GM21737 (cell line): ENCODE data around the gene GALNT18.

ENCODE experiments used
- ATAC-seq: cut with Tn5 transposase; IDR thresholded peaks from one replicate; pipeline ENCODE4 v1.9.1; 2021; ENCODE audit warnings: mild to moderate bottlenecking, moderate library complexity; ENCODE audit not compliant: unreplicated experiment

GALNT18 gene

DNA sequence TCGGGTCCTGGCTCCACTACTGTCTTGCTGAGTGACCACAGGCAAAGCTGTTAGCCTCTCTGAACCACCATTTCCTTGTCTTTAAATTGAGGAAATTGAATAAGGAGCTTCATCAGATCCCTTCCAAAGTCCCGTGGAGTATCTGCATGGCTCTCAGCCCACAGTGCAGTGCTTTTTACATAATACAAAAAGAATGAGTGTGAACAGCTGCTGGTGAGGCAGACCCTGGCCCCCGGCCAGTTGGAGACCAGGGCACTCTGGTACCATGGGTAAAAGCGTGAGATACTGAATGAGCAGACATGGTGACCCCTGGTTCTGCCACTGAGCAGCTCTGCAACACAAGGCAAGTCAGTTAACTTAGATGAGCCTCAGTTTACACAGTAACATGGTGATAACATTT is 86.8 kb downstream of the GALNT18 start:
- ATAC-seq: no peak

DNA sequence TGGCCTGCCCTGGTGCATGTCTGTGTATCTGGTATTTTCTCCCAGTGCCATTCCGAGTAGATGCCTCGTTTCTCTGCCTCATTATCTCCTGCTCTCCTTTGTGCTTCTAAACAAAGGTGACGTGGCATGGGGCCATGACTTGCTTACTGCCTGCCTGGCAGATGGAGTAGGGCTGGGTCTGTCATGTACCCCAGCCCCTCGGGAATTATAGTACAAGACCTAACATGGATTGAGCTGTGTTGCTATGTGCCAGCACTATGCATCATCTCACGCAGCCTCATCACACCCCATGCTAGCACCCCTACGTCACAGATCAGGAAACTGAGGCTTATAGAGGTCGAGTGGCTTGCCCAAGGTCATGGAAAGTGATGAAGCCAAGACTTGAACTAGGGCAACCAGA is 88.1 kb downstream of the GALNT18 start:
- no peak for ATAC-seq

DNA sequence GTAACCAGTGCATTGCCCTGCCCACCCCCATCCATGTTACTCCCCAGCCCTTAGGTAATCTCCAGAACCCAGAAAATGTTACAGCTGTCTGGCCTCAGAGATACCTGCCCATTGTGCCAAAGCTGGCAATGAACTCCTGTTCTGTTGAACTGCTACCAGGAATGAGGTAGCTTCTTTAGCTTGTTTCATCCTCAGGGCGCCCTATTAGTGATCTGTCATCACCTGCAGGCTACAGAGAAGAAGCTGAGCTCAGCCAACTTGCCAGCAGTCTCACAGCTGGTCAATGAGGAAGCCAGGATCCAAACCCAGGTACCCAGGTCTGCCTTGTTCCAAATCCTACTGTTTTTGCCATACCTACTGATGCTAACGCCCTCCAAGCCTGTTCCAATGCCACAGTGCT is 88.7 kb downstream of the GALNT18 start:
- ATAC-seq: no peak

DNA sequence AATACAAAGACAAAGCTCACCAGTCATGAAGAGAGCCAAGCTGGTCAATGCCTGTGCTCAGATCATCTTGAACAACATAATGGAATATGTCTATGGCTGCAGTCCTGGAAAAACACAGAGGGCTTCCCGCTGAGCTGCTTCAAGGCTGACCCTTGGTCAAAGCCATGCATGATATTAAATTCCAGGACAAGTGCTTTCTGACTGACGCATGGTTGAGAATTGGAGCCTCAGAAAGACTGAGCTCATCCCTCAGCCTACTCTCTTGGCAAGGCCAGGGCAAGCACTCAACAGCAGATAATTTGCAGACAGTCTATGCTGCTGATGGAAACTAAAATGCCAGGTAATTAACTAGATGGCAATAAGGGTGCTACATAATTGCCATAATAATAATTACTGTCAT is 89.2 kb downstream of the GALNT18 start:
- ATAC-seq: no peak

DNA sequence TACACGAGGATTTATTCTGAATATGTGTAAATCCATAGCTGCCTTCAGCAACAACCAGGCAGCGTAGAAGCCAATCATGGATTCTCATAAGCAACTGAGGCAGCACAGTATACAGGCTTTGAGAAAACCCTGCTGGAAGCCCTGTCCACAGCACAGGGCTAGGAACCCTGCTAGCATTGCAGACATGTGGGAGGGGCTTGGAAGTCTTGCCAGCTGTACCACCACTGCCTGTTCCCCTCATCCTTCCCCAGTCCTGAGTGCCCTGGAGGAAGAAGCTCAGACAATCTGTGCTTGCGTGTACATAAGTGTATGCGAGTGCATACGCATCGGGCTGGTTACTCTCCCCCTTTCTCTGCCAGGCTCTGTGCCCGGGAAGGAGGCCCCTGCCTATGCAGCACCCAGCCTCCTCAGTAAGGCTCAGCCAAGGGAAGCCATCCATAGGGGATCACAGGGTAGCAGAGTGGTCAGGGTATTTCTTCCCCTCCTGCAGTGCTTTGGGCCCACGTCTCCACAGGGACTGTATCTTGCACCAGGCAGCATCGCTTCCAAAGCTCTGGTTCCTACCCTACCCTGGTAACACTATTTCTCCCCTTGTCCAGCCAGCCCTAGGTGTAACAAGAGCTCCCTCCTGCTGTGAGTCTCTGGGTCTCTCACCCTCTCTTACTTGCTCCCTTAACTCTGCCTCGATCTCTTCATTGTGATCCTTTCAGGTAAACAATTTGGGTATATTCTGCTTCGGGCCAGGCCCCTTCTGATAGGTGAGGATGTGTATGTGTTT is 90.5 kb downstream of the GALNT18 start:
- no peak for ATAC-seq

- ATAC-seq: no peak
These were observed 92.8 kb downstream of the GALNT18 start for GRCh38 chr11:11528986-11529385.

DNA sequence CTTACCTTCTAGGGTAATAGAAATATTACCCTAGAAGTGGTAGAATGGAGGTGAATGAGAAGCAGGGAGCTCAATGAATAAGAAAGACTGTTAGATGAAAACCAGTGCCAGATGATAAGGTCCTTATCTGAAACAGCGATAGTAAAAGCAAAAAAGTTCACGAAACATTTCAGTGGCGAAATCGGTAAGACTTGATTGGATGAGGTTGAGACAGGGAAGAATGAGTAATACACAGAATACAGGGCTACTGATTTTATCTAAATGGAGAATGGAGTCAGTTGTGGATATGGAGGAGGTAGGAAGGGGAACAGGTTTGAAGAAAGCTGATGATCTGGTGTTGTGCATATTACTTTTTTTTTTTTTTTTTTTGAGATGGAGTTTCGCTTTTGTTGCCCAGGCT is 96.5 kb downstream of the GALNT18 start:
- ATAC-seq: no peak

DNA sequence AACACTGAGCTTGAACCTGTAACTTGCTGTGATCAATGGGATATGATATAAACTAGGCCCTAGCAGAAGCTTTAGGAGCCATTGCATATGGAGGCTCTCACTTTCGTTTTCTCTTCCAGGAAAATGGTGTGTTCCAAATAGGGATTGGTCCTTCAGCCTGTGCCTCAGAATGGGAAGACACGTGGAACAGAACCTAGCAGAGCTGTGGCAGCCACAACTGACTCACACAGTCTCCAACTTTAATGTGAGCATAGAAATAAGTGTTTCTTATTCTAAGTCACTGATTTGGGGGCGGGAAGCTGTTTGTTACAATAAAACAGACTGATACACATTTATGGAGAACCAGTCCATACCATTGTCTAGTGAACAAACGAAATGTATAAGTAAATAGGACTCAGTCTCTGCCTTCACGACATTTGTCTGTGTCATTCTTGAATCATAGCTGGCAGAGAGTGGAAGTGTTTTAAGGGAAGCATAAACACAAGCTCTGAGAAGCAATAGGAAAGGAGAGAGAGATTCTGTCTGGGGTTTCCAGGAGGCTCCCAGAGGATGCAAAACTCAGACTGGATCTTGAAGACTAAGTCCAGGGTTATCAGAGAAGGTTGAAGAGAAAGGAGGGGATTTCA is 97.3 kb downstream of the GALNT18 start:
- no peak for ATAC-seq

- no peak for ATAC-seq
These were observed 99.2 kb downstream of the GALNT18 start for GRCh38 chr11:11522591-11522990.

GRCh38 chr11:11521306-11522002 is 100.4 kb downstream of the GALNT18 start:
- no peak for ATAC-seq

DNA sequence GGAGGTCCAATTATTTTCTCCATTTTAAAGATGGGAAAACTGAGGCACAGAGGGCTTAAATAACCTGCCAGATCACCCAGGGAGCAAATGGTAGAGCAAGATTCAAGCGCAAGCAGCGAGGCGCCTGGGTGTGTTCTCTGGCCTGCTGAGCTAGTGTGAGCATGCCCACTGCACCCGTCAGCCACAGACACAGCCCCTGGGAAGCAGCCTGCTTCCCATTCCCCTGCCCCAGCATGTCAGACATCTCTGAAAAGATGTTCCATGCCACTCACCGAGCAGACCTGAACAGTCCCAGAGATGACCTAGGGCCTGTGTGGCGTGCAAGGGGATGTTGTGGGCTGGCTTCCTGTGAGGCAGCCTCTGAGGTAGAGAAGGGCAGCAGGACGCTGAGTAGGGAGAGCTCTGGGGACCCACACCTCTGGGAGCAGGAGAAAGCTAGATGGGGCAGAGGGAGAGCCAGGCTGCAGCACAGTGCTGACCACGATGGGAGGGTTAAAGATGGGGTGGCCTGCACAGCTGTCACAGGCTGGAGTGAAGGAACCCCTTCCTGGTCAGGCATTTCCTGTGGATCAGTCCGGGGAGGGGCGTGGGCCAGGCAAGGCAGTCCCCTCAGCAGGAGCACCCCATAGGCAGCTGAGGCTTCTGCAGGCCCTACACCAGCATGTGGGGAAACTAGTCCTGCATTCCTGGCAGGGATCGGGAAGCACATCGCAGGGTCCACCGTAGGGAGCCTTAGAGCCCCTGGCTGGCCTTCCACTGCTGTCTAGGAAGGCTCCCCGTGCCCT is 101.4 kb downstream of the GALNT18 start:
- no peak for ATAC-seq

DNA sequence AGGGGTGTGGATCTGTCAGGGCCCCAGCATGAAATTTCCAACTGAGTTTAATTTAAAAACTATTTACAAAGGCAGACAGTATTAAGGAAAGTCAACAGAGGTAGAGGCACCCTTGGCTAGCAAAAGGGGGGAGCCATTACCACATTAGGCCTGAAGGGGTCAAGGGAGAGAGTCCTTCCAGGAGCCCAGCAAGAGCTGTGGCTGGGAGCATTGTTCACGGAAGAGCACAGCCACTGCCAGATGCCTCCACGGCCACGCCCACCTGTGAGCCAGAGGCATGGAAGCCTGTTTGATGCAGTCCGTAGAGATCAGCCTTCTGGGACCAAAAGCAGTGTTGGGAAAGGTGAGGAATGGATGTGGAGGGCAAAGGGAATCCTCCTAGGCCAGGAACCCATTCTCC is 102.6 kb downstream of the GALNT18 start:
- no peak for ATAC-seq

DNA sequence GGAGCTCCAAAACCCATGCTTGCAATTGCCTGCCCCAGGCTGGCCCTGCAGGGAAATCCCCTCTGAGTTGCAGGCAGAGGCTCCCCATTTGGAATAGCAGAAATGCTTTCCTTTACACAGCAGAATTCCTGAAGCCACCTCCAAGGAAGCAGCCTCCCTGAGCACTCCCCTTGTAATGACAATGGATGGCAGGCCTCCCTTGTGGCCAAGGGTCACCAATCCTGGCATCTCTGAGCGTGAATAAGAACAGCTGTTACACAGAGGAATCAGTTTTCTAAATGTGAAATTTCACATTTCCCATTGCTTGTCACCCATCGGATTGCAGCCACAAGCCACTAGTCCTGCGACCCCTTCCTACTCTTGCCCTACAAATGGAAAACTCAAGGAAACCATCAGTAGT is 107.6 kb downstream of the GALNT18 start:
- ATAC-seq: no peak

- ATAC-seq: no peak
These were observed 108.4 kb downstream of the GALNT18 start for GRCh38 chr11:11513422-11513821.

GRCh38 chr11:11512929-11513328 is 108.9 kb downstream of the GALNT18 start:
- no peak for ATAC-seq

DNA sequence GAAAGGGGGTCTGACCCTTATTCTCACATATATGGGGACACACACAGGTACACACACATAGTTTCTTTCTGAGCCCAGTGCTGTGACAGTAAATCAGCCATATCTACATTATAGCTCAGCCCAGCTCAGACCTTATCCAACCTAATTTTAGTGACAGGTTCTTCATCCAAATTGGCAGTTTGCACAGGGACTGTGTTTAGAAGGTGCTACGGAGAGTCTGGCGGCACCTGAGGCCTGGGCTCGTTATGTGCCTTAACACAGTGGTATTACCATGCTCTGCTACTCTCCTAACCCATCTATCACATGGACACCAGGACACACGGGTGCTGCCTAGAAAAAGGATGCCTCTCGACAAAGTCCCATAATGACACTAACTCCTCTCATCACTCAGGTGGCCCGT is 109.3 kb downstream of the GALNT18 start:
- ATAC-seq: no peak

DNA sequence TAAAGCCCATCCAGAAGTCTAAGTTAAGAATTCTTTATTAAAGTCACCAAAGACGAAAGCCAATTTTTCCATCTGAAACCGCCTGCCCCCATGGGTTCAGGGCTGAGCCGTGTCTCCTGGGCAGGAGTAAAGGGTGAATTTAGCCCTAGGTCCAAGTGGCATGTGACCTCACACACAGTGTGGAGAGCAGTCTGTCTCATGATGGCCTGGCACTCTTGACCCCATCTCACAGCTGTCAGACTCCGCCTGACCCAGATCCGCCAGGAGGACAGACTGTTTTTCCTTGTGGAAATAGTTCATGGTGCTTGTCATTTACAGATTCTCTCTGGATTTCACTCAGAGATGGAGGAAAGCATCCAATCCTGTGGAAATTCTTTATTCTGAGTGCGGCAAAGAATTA is 109.7 kb downstream of the GALNT18 start:
- no peak for ATAC-seq

GRCh38 chr11:11510939-11511338 is 110.9 kb downstream of the GALNT18 start:
- ATAC-seq: no peak

DNA sequence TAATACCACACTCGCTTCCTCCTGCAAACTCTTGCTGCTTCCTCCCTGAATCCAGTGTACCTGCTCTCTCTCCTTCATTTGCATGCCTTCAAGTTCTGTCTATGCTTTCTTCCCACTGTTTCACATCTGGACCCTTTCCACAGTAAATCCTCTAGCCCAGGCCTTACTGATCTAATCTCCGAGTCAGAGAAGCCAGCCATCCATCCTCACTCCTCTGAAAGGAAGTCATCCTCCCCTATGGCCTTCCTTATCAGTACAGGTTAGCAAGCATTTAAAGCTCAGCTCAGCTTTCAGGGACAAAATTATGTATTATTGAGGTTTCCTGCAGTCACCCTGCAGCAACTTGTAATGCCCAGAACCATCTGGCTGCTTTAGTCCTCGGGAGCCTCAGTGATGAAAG is 116.1 kb downstream of the GALNT18 start:
- no peak for ATAC-seq

DNA sequence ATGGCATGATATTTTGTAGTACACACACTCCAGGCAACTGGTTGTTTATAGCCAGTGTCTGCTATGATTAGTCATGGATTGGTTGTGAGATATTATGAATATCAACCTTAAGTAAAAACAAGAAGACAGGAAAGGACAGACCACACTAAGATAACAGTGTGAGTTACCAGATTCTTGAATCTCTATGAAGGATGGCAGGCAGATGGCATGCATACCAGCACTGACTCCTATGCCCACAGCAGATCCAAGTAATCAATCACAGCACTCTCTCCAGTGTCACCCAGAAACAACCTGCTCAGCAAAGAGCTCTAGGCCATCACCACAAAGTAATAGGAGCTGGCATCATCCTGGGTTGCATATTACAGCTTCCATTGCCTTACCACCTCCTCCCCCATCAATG is 116.6 kb downstream of the GALNT18 start:
- no peak for ATAC-seq

GRCh38 chr11:11504071-11504470 is 117.7 kb downstream of the GALNT18 start:
- no peak for ATAC-seq
